ENCODE data around the gene DYNC1I1. TPM values are rescaled to one million over a fixed set of nuclear protein-coding genes. Genes with fewer than 3 reads are reported as not detected.

The DYNC1I1 gene
- polyA plus RNA-seq, 1 donor from 2014 or later = 28.9 TPM

- H3K36me3 ChIP-seq (ENCODE audit: insufficient read depth, low read length) = no peaks in the 10 kb centered on the region
- no peaks in the 10 kb centered on the region for H4K20me1 ChIP-seq (ENCODE audit: insufficient read depth)
- no peaks in the 10 kb centered on the region for H3K79me2 ChIP-seq (replicated peaks; ENCODE audit: insufficient read depth, low read length)
- H3K27me3 ChIP-seq (ENCODE audit: insufficient read depth, low read depth, low read length) = no peaks in the 10 kb centered on the region
- no peak overlapping the region for H3K4me3 ChIP-seq (ENCODE audit: low read length)
- H3K9ac ChIP-seq (ENCODE audit: low read length) = no peak overlapping the region
- TF ChIP-seq TAF1 (IDR thresholded peaks at IDR 0.05; ENCODE audit: low read depth) = no peak
- TF ChIP-seq RAD21 (conservative IDR thresholded peaks at IDR 0.05) = no peak
- TF ChIP-seq SMC3 (conservative IDR thresholded peaks at IDR 0.05; ENCODE audit: poor library complexity) = no peak
- TF ChIP-seq EZH2 (IDR thresholded peaks at IDR 0.05; ENCODE audit: borderline replicate concordance, insufficient read depth, low read length, poor library complexity, severe bottlenecking) = no peak
- TF ChIP-seq MXI1 (conservative IDR thresholded peaks at IDR 0.05; ENCODE audit: poor library complexity, severe bottlenecking) = no peak
- no peak for TF ChIP-seq POLR2AphosphoS5 (IDR thresholded peaks at IDR 0.05)
- no peak for TF ChIP-seq CTCF (IDR thresholded peaks at IDR 0.05; ENCODE audit: poor library complexity, severe bottlenecking)
- TF ChIP-seq EP300 (conservative IDR thresholded peaks at IDR 0.05; ENCODE audit: poor library complexity, severe bottlenecking) = no peak
- TF ChIP-seq REST (IDR thresholded peaks at IDR 0.05; ENCODE audit: borderline replicate concordance) = no peak
- no peaks in the 10 kb centered on the region for H3K9me3 ChIP-seq (ENCODE audit: low read length)
- no peaks in the 10 kb centered on the region for H3F3A ChIP-seq (ENCODE audit: insufficient read depth, low read length, poor library complexity, severe bottlenecking)
- H3K27ac ChIP-seq (ENCODE audit: low read length) = no peak overlapping the region
- no peaks in the 10 kb centered on the region for H3K9me2 ChIP-seq (ENCODE audit: insufficient read depth, low read length)
- H3K4me2 ChIP-seq (ENCODE audit: low read length) = no peak overlapping the region
- no peak overlapping the region for H2AFZ ChIP-seq (ENCODE audit: low read depth, low read length)
Measured at GRCh38 chr7:96013836-96014235, 241.5 kb downstream of the DYNC1I1 start.

- TF ChIP-seq EP300 (conservative IDR thresholded peaks at IDR 0.05; ENCODE audit: poor library complexity, severe bottlenecking) = no peak
- TF ChIP-seq EZH2 (IDR thresholded peaks at IDR 0.05; ENCODE audit: borderline replicate concordance, insufficient read depth, low read length, poor library complexity, severe bottlenecking) = no peak
- TF ChIP-seq REST (IDR thresholded peaks at IDR 0.05; ENCODE audit: borderline replicate concordance) = no peak
- TF ChIP-seq MXI1 (conservative IDR thresholded peaks at IDR 0.05; ENCODE audit: poor library complexity, severe bottlenecking) = no peak
Measured at GRCh38 chr7:96014617-96015016, 242.3 kb downstream of the DYNC1I1 start.

More at GRCh38 chr7:96014617-96015016, 242.3 kb downstream of the DYNC1I1 start:
- no peaks in the 10 kb centered on the region for H3K27me3 ChIP-seq (ENCODE audit: insufficient read depth, low read depth, low read length)
- H3K9ac ChIP-seq (ENCODE audit: low read length) = no peak overlapping the region
- H3K4me3 ChIP-seq (ENCODE audit: low read length) = no peak overlapping the region
- no peaks in the 10 kb centered on the region for H4K20me1 ChIP-seq (ENCODE audit: insufficient read depth)
- H3K4me2 ChIP-seq (ENCODE audit: low read length) = no peak overlapping the region
- H3K27ac ChIP-seq (ENCODE audit: low read length) = no peak overlapping the region
- no peaks in the 10 kb centered on the region for H3F3A ChIP-seq (ENCODE audit: insufficient read depth, low read length, poor library complexity, severe bottlenecking)
- H3K9me3 ChIP-seq (ENCODE audit: low read length) = no peaks in the 10 kb centered on the region
- no peak overlapping the region for H2AFZ ChIP-seq (ENCODE audit: low read depth, low read length)
- no peaks in the 10 kb centered on the region for H3K36me3 ChIP-seq (ENCODE audit: insufficient read depth, low read length)
- no peaks in the 10 kb centered on the region for H3K79me2 ChIP-seq (replicated peaks; ENCODE audit: insufficient read depth, low read length)
- no peaks in the 10 kb centered on the region for H3K9me2 ChIP-seq (ENCODE audit: insufficient read depth, low read length)

Measured in neural cell (in vitro differentiated cells).